ENCODE results near the gene XPR1. TPM values are rescaled to one million over a fixed set of nuclear protein-coding genes. Genes with fewer than 3 reads are reported as not detected.

XPR1 gene
- polyA plus RNA-seq, 2 donors: 2.4 to 3.9 TPM

- H3K4me1 ChIP-seq (ENCODE audit: control insufficient read depth in 2 of 2, insufficient read depth in 2 of 2, low read length in 1 of 2): peaks cover 0 to 2% of the 10 kb centered on the region in 2 donors
- no peaks in the 10 kb centered on the region for H3K27me3 ChIP-seq (ENCODE audit: control insufficient read depth in 1 of 2, insufficient read depth in 2 of 2, low read length in 2 of 2)
- H3K4me3 ChIP-seq (ENCODE audit: low read depth in 1 of 2, low read length in 2 of 2): no peak overlapping the region
- 92 to 94% methylated on average over 1 of the region's 1 CpG for WGBS, 2 donors
- H3K36me3 ChIP-seq (ENCODE audit: control insufficient read depth in 2 of 2, insufficient read depth in 2 of 2, low read length in 1 of 2): no peaks in the 10 kb centered on the region
- H3K9me3 ChIP-seq (ENCODE audit: control insufficient read depth in 2 of 2, insufficient read depth in 1 of 2, low read depth in 1 of 2, low read length in 1 of 2): no peaks in the 10 kb centered on the region
- H3K27ac ChIP-seq (ENCODE audit: low read depth in 2 of 2, low read length in 1 of 2): no peak overlapping the region
These were observed 4.4 kb upstream of the XPR1 start for GRCh38 chr1:180627411-180627810.

- H3K4me3 ChIP-seq (ENCODE audit: low read depth in 1 of 2, low read length in 2 of 2): no peak overlapping the region
- no peaks in the 10 kb centered on the region for H3K36me3 ChIP-seq (ENCODE audit: control insufficient read depth in 2 of 2, insufficient read depth in 2 of 2, low read length in 1 of 2)
- 46 to 74% methylated on average over 1 of the region's 1 CpG for WGBS, 2 donors
- H3K27ac ChIP-seq (ENCODE audit: low read depth in 2 of 2, low read length in 1 of 2): no peak overlapping the region
- H3K4me1 ChIP-seq (ENCODE audit: control insufficient read depth in 2 of 2, insufficient read depth in 2 of 2, low read length in 1 of 2): no peaks in the 10 kb centered on the region
- no peaks in the 10 kb centered on the region for H3K27me3 ChIP-seq (ENCODE audit: control insufficient read depth in 1 of 2, insufficient read depth in 2 of 2, low read length in 2 of 2)
- H3K9me3 ChIP-seq (ENCODE audit: control insufficient read depth in 2 of 2, insufficient read depth in 1 of 2, low read depth in 1 of 2, low read length in 1 of 2): no peaks in the 10 kb centered on the region
These were observed 3.2 kb upstream of the XPR1 start for GRCh38 chr1:180628646-180629045.

GRCh38 chr1:180630408-180631193 is 1.2 kb upstream of the XPR1 start:
- Histone ChIP-seq H3K9me3 (ENCODE audit: control insufficient read depth in 2 of 2, insufficient read depth in 1 of 2, low read depth in 1 of 2, low read length in 1 of 2) (no peaks in the 10 kb centered on the region), H3K27ac (ENCODE audit: low read depth in 2 of 2, low read length in 1 of 2) (peak overlapping the region in 1 of 2 donors; percentile 22), H3K27me3 (ENCODE audit: control insufficient read depth in 1 of 2, insufficient read depth in 2 of 2, low read length in 2 of 2) (no peaks in the 10 kb centered on the region), H3K36me3 (ENCODE audit: control insufficient read depth in 2 of 2, insufficient read depth in 2 of 2, low read length in 1 of 2) (no peaks in the 10 kb centered on the region), H3K4me1 (ENCODE audit: control insufficient read depth in 2 of 2, insufficient read depth in 2 of 2, low read length in 1 of 2) (no peaks in the 10 kb centered on the region), H3K4me3 (ENCODE audit: low read depth in 1 of 2, low read length in 2 of 2) (no peak overlapping the region)
- 83 to 94% methylated on average over 2 of the region's 2 CpGs for WGBS, 2 donors

- no peaks in the 10 kb centered on the region for H3K27me3 ChIP-seq (ENCODE audit: control insufficient read depth in 1 of 2, insufficient read depth in 2 of 2, low read length in 2 of 2)
- 44 to 51% methylated on average over 6 of the region's 6 CpGs for WGBS, 2 donors
- no peak overlapping the region for H3K4me3 ChIP-seq (ENCODE audit: low read depth in 1 of 2, low read length in 2 of 2)
- H3K9me3 ChIP-seq (ENCODE audit: control insufficient read depth in 2 of 2, insufficient read depth in 1 of 2, low read depth in 1 of 2, low read length in 1 of 2): no peaks in the 10 kb centered on the region
- no peaks in the 10 kb centered on the region for H3K36me3 ChIP-seq (ENCODE audit: control insufficient read depth in 2 of 2, insufficient read depth in 2 of 2, low read length in 1 of 2)
- no peaks in the 10 kb centered on the region for H3K4me1 ChIP-seq (ENCODE audit: control insufficient read depth in 2 of 2, insufficient read depth in 2 of 2, low read length in 1 of 2)
- H3K27ac ChIP-seq (ENCODE audit: low read depth in 2 of 2, low read length in 1 of 2): peak overlapping the region in 1 of 2 donors; percentile 22
These were observed 542 bp upstream of the XPR1 start for GRCh38 chr1:180631194-180631765.

GRCh38 chr1:180632326-180633056 is 669 bp downstream of the XPR1 start:
- 1% methylated on average over 29 to 44 of the region's 44 CpGs for WGBS, 2 donors
- no peaks in the 10 kb centered on the region for H3K4me1 ChIP-seq (ENCODE audit: control insufficient read depth in 2 of 2, insufficient read depth in 2 of 2, low read length in 1 of 2)
- peak overlapping the region; percentile 91 to 92 for H3K4me3 ChIP-seq (ENCODE audit: low read depth in 1 of 2, low read length in 2 of 2)

GRCh38 chr1:180633057-180634056 is 1.5 kb downstream of the XPR1 start:
- Histone ChIP-seq H3K4me3 (ENCODE audit: low read depth in 1 of 2, low read length in 2 of 2) (peak overlapping the region in 1 of 2 donors; percentile 91), H3K27me3 (ENCODE audit: control insufficient read depth in 1 of 2, insufficient read depth in 2 of 2, low read length in 2 of 2) (no peaks in the 10 kb centered on the region), H3K36me3 (ENCODE audit: control insufficient read depth in 2 of 2, insufficient read depth in 2 of 2, low read length in 1 of 2) (no peaks in the 10 kb centered on the region), H3K4me1 (ENCODE audit: control insufficient read depth in 2 of 2, insufficient read depth in 2 of 2, low read length in 1 of 2) (no peaks in the 10 kb centered on the region), H3K27ac (ENCODE audit: low read depth in 2 of 2, low read length in 1 of 2) (no peak overlapping the region), H3K9me3 (ENCODE audit: control insufficient read depth in 2 of 2, insufficient read depth in 1 of 2, low read depth in 1 of 2, low read length in 1 of 2) (no peaks in the 10 kb centered on the region)
- 40 to 52% methylated on average over 3 of the region's 3 CpGs for WGBS, 2 donors

More at GRCh38 chr1:180632326-180633056, 669 bp downstream of the XPR1 start:
- Histone ChIP-seq H3K9me3 (ENCODE audit: control insufficient read depth in 2 of 2, insufficient read depth in 1 of 2, low read depth in 1 of 2, low read length in 1 of 2) (no peaks in the 10 kb centered on the region), H3K36me3 (ENCODE audit: control insufficient read depth in 2 of 2, insufficient read depth in 2 of 2, low read length in 1 of 2) (no peaks in the 10 kb centered on the region), H3K27ac (ENCODE audit: low read depth in 2 of 2, low read length in 1 of 2) (peak overlapping the region; percentile 91 to 94), H3K27me3 (ENCODE audit: control insufficient read depth in 1 of 2, insufficient read depth in 2 of 2, low read length in 2 of 2) (no peaks in the 10 kb centered on the region)

- Histone ChIP-seq H3K27ac (ENCODE audit: low read depth in 2 of 2, low read length in 1 of 2) (no peak overlapping the region), H3K9me3 (ENCODE audit: control insufficient read depth in 2 of 2, insufficient read depth in 1 of 2, low read depth in 1 of 2, low read length in 1 of 2) (no peaks in the 10 kb centered on the region), H3K36me3 (ENCODE audit: control insufficient read depth in 2 of 2, insufficient read depth in 2 of 2, low read length in 1 of 2) (no peaks in the 10 kb centered on the region), H3K4me3 (ENCODE audit: low read depth in 1 of 2, low read length in 2 of 2) (no peak overlapping the region), H3K27me3 (ENCODE audit: control insufficient read depth in 1 of 2, insufficient read depth in 2 of 2, low read length in 2 of 2) (no peaks in the 10 kb centered on the region), H3K4me1 (ENCODE audit: control insufficient read depth in 2 of 2, insufficient read depth in 2 of 2, low read length in 1 of 2) (no peaks in the 10 kb centered on the region)
- WGBS, 2 donors: 48 to 50% methylated on average over 5 of the region's 5 CpGs
These were observed 4.3 kb downstream of the XPR1 start for GRCh38 chr1:180636138-180636537.

GRCh38 chr1:180639871-180640270 is 8.0 kb downstream of the XPR1 start:
- no peaks in the 10 kb centered on the region for H3K36me3 ChIP-seq (ENCODE audit: control insufficient read depth in 2 of 2, insufficient read depth in 2 of 2, low read length in 1 of 2)
- no peak overlapping the region for H3K27ac ChIP-seq (ENCODE audit: low read depth in 2 of 2, low read length in 1 of 2)
- H3K27me3 ChIP-seq (ENCODE audit: control insufficient read depth in 1 of 2, insufficient read depth in 2 of 2, low read length in 2 of 2): no peaks in the 10 kb centered on the region
- no peak overlapping the region for H3K4me3 ChIP-seq (ENCODE audit: low read depth in 1 of 2, low read length in 2 of 2)
- H3K4me1 ChIP-seq (ENCODE audit: control insufficient read depth in 2 of 2, insufficient read depth in 2 of 2, low read length in 1 of 2): no peaks in the 10 kb centered on the region
- no peaks in the 10 kb centered on the region for H3K9me3 ChIP-seq (ENCODE audit: control insufficient read depth in 2 of 2, insufficient read depth in 1 of 2, low read depth in 1 of 2, low read length in 1 of 2)

GRCh38 chr1:180640531-180640949 is 8.7 kb downstream of the XPR1 start:
- WGBS, 2 donors: 85 to 93% methylated on average over 3 of the region's 3 CpGs
- no peaks in the 10 kb centered on the region for H3K9me3 ChIP-seq (ENCODE audit: control insufficient read depth in 2 of 2, insufficient read depth in 1 of 2, low read depth in 1 of 2, low read length in 1 of 2)
- H3K4me3 ChIP-seq (ENCODE audit: low read depth in 1 of 2, low read length in 2 of 2): no peak overlapping the region
- H3K4me1 ChIP-seq (ENCODE audit: control insufficient read depth in 2 of 2, insufficient read depth in 2 of 2, low read length in 1 of 2): no peaks in the 10 kb centered on the region
- no peaks in the 10 kb centered on the region for H3K27me3 ChIP-seq (ENCODE audit: control insufficient read depth in 1 of 2, insufficient read depth in 2 of 2, low read length in 2 of 2)
- H3K36me3 ChIP-seq (ENCODE audit: control insufficient read depth in 2 of 2, insufficient read depth in 2 of 2, low read length in 1 of 2): no peaks in the 10 kb centered on the region
- H3K27ac ChIP-seq (ENCODE audit: low read depth in 2 of 2, low read length in 1 of 2): no peak overlapping the region
